H9 (cell line): ENCODE results near the gene ELF2. TPM values are rescaled to one million over a fixed set of nuclear protein-coding genes. Genes with fewer than 3 reads are reported as not detected.
A peak's percentile ranks its signal among the peaks of the same experiment; 100 is the strongest.

Experiments used
- DNase-seq: peaks from one replicate; pipeline ENCODE4 v3.0.0-alpha.2; 2017
- H2AFZ ChIP-seq: one replicate; pipeline ENCODE4 v1.6.1; 2013; ENCODE audit warnings: mild to moderate bottlenecking, low read length, control low read depth, moderate library complexity
- H2AK5ac ChIP-seq: 2 replicates; pipeline ENCODE4 v1.6.1; 2013; ENCODE audit warnings: low read length, control low read depth, mixed read lengths; ENCODE audit not compliant: insufficient read length
- H2BK120ac ChIP-seq: one replicate; pipeline ENCODE4 v1.6.1; 2013; ENCODE audit warnings: low read depth, mild to moderate bottlenecking, low read length, control low read depth, inconsistent platforms; ENCODE audit not compliant: poor library complexity, severe bottlenecking
- H2BK12ac ChIP-seq: 2 replicates; pipeline ENCODE4 v1.6.1; 2013; ENCODE audit warnings: low read length, control low read depth, mixed read lengths, low read depth; ENCODE audit not compliant: insufficient read length
- H2BK15ac ChIP-seq: 2 replicates; pipeline ENCODE4 v1.6.1; 2013; ENCODE audit warnings: low read depth, low read length, control low read depth
- H2BK20ac ChIP-seq: one replicate; pipeline ENCODE4 v1.6.1; 2013; ENCODE audit warnings: low read depth, mild to moderate bottlenecking, low read length, control low read depth, inconsistent platforms; ENCODE audit not compliant: poor library complexity, severe bottlenecking
- H2BK5ac ChIP-seq: 2 replicates; pipeline ENCODE4 v1.6.1; 2013; ENCODE audit warnings: low read length, control low read depth, mixed read lengths; ENCODE audit not compliant: insufficient read length
- H3K14ac ChIP-seq: 2 replicates; pipeline ENCODE4 v1.6.1; 2013; ENCODE audit warnings: low read length, control low read depth; ENCODE audit not compliant: insufficient read depth
- H3K18ac ChIP-seq: 2 replicates; pipeline ENCODE4 v1.6.1; 2013; ENCODE audit warnings: low read depth, mild to moderate bottlenecking, mixed read lengths, low read length, control low read depth; ENCODE audit not compliant: insufficient read length
- H3K23ac ChIP-seq: 2 replicates; pipeline ENCODE4 v1.6.1; 2013; ENCODE audit warnings: low read length, control low read depth, mixed read lengths, low read depth; ENCODE audit not compliant: insufficient read length
- H3K23me2 ChIP-seq: 2 replicates; pipeline ENCODE4 v1.6.1; 2013; ENCODE audit warnings: low read depth, mild to moderate bottlenecking, mixed read lengths, low read length, control low read depth; ENCODE audit not compliant: insufficient read length, poor library complexity, severe bottlenecking
- H3K27ac ChIP-seq: 2 replicates; pipeline ENCODE4 v1.5.1; 2013; ENCODE audit warnings: low read length, control low read depth, mixed read lengths, low read depth; ENCODE audit not compliant: insufficient read length
- H3K27me3 ChIP-seq: 2 replicates; pipeline ENCODE4 v1.6.1; 2013; ENCODE audit warnings: low read length, control low read depth, inconsistent platforms; ENCODE audit not compliant: insufficient read depth
- H3K4ac ChIP-seq: 2 replicates; pipeline ENCODE4 v1.6.1; 2013; ENCODE audit warnings: low read depth, mild to moderate bottlenecking, control low read depth, inconsistent platforms, low read length, moderate library complexity
- H3K4me1 ChIP-seq: 2 replicates; pipeline ENCODE4 v1.6.1; 2013; ENCODE audit warnings: low read length, control low read depth, inconsistent platforms; ENCODE audit not compliant: insufficient read depth
- H3K4me2 ChIP-seq: 2 replicates; pipeline ENCODE4 v1.6.1; 2013; ENCODE audit warnings: low read length, control low read depth, mixed read lengths; ENCODE audit not compliant: insufficient read length, insufficient read depth
- H3K56ac ChIP-seq: 2 replicates; pipeline ENCODE4 v1.6.1; 2013; ENCODE audit warnings: low read depth, mild to moderate bottlenecking, mixed read lengths, low read length, control low read depth; ENCODE audit not compliant: insufficient read length
- H3K79me1 ChIP-seq: 2 replicates; pipeline ENCODE4 v1.6.1; 2013; ENCODE audit warnings: low read depth, mild to moderate bottlenecking, moderate library complexity, low read length, control low read depth, inconsistent platforms; ENCODE audit not compliant: insufficient read depth, poor library complexity, severe bottlenecking
- H3K79me2 ChIP-seq: 2 replicates; pipeline ENCODE4 v1.6.1; 2013; ENCODE audit warnings: low read length, control low read depth, inconsistent platforms; ENCODE audit not compliant: insufficient read depth
- H3K9ac ChIP-seq: 2 replicates; pipeline ENCODE4 v1.6.1; 2013; ENCODE audit warnings: low read length, control low read depth, mixed read lengths; ENCODE audit not compliant: insufficient read length; ENCODE audit errors: extremely low read depth
- H3K9me3 ChIP-seq: one replicate; pipeline ENCODE4 v1.6.1; 2013; ENCODE audit warnings: low read depth, low read length, inconsistent platforms; ENCODE audit not compliant: control insufficient read depth
- H3T11ph ChIP-seq: one replicate; pipeline ENCODE4 v1.6.1; 2013; ENCODE audit warnings: mild to moderate bottlenecking, low read length, control low read depth, inconsistent platforms
- H4K20me1 ChIP-seq: one replicate; pipeline ENCODE4 v1.6.1; 2013; ENCODE audit not compliant: control insufficient read depth, insufficient read length, insufficient read depth
- H4K5ac ChIP-seq: 2 replicates; pipeline ENCODE4 v1.6.1; 2013; ENCODE audit warnings: low read depth, mild to moderate bottlenecking, mixed read lengths, low read length, control low read depth; ENCODE audit not compliant: insufficient read length
- H4K8ac ChIP-seq: replicated peaks from 2 replicates; pipeline ENCODE4 v1.6.1; 2013; ENCODE audit warnings: low read length, control low read depth, mixed read lengths, low read depth; ENCODE audit not compliant: insufficient read length
- H4K91ac ChIP-seq: 2 replicates; pipeline ENCODE4 v1.6.1; 2013; ENCODE audit warnings: low read depth, mild to moderate bottlenecking, moderate library complexity, mixed read lengths, low read length, control low read depth; ENCODE audit not compliant: insufficient read length
- H3K27ac Mint-ChIP-seq, 3 experiments: 2 replicates in 2 of 3; 3 replicates in 1 of 3; pipeline ENCODE4 v1.8.0; 2020 to 2021; ENCODE audit warnings: mixed read lengths in 3 of 3, mild to moderate bottlenecking in 1 of 3, moderate library complexity in 1 of 3
- H3K27me3 Mint-ChIP-seq: 2 replicates; pipeline ENCODE4 v1.8.0; 2021; ENCODE audit warnings: low read depth, mild to moderate bottlenecking, moderate library complexity, mixed read lengths
- H3K36me3 Mint-ChIP-seq, 3 experiments: 2 replicates in 2 of 3; 3 replicates in 1 of 3; pipeline ENCODE4 v1.8.0; 2020 to 2021; ENCODE audit warnings: low read depth in 3 of 3, mixed read lengths in 3 of 3; ENCODE audit not compliant: insufficient read depth in 1 of 3
- H3K4me1 Mint-ChIP-seq, 2 experiments: 2 replicates each; pipeline ENCODE4 v1.8.0; 2020; ENCODE audit warnings: mixed read lengths in 2 of 2
- H3K4me3 Mint-ChIP-seq, 2 experiments: 2 replicates in 1 of 2; 3 replicates in 1 of 2; pipeline ENCODE4 v1.8.0; 2020 to 2021; ENCODE audit warnings: mild to moderate bottlenecking in 2 of 2, mixed read lengths in 2 of 2, moderate library complexity in 1 of 2
- H3K9me3 Mint-ChIP-seq, 2 experiments: 2 replicates in 1 of 2; 3 replicates in 1 of 2; pipeline ENCODE4 v1.8.0; 2020; ENCODE audit warnings: mild to moderate bottlenecking in 2 of 2, mixed read lengths in 2 of 2, moderate library complexity in 1 of 2
- CTCF ChIP-seq: fragments of 200-600 bp; sonication (generic); conservative IDR thresholded peaks from 3 replicates; pipeline ENCODE4 v1.8.0; 2021; ENCODE audit warnings: antibody characterized with exemption, mild to moderate bottlenecking
- WGBS: extraction: QIAGEN DNeasy Blood & Tissue Kit; methylation state at CpG from one replicate; pipeline ENCODE4 v1.1.7; 2013; ENCODE audit warnings: missing lambda C conversion rate, low lambda C conversion rate, mixed read lengths; ENCODE audit not compliant: insufficient read length; ENCODE audit errors: extremely low coverage; 5-methylcytosine and 5-hydroxymethylcytosine counted together
- total RNA-seq: library from RNA; stranded (reverse); gene quantifications from 2 replicates; pipeline ENCODE4 v1.2.1, GENCODE V29; 2021

Gene ELF2
- total RNA-seq, 1 experiment from 2014 or later = 49.6 TPM

GRCh38 chr4:139154952-139155557 is 22.0 kb downstream of the ELF2 start:
- H3K27ac Mint-ChIP-seq = peak overlapping the region; percentile 97 to 100 (median 99)
- peaks cover 11% of the 10 kb centered on the region; the same call in 1 of the 2 replicates for H3K79me2 ChIP-seq

More at GRCh38 chr4:139154952-139155557, 22.0 kb downstream of the ELF2 start:
- H3T11ph ChIP-seq = peak overlapping the region; percentile 37
- no peak for TF ChIP-seq CTCF
- Mint-ChIP-seq H3K4me1 (peaks cover 62 to 73% of the 10 kb centered on the region in 2 experiments), H3K27me3 (no peaks in the 10 kb centered on the region; the same call in 1 of the 2 replicates), H3K36me3 (peaks cover 0 to 4% (median 0%) of the 10 kb centered on the region in 3 experiments; a peak in 3 of 7 replicates), H3K9me3 (no peaks in the 10 kb centered on the region; a peak in 1 of 5 replicates), H3K4me3 (peak overlapping the region in 1 of 2 experiments; percentile 0; a peak in 2 of 5 replicates)
- H3K23me2 ChIP-seq = peaks cover 2% of the 10 kb centered on the region
- no peaks in the 10 kb centered on the region for H3K79me1 ChIP-seq
- H4K91ac ChIP-seq = peak overlapping the region; percentile 69
- H3K14ac ChIP-seq = 0 out of 2 replicates have a peak overlapping the region, but pooled peaks have one; percentile 76
- no peak overlapping the region for H3K56ac ChIP-seq
- no peak overlapping the region for H2BK20ac ChIP-seq
- no peak overlapping the region for H2BK120ac ChIP-seq
- no peak for DNase-seq
- peak overlapping the region; percentile 100 for H2BK12ac ChIP-seq
- peak overlapping the region; percentile 98 for H2AK5ac ChIP-seq
- H4K8ac ChIP-seq = no peak overlapping the region
- H3K27ac ChIP-seq = peak overlapping the region; percentile 100
- peak overlapping the region; percentile 82; the same call in 1 of the 2 replicates for H2BK15ac ChIP-seq
- H3K4ac ChIP-seq = no peak overlapping the region
- H3K27me3 ChIP-seq = no peaks in the 10 kb centered on the region
- H3K9ac ChIP-seq = peak overlapping the region; percentile 52
- peak overlapping the region; percentile 88 for H4K5ac ChIP-seq
- WGBS = no CpG with 5 or more reads among the region's 5 CpGs
- H3K18ac ChIP-seq = peak overlapping the region; percentile 87
- H2BK5ac ChIP-seq = peak overlapping the region; percentile 100
- peak overlapping the region; percentile 15 for H3K4me2 ChIP-seq
- H3K23ac ChIP-seq = peak overlapping the region; percentile 57
- H4K20me1 ChIP-seq = no peaks in the 10 kb centered on the region
- peaks cover 10% of the 10 kb centered on the region; the same call in 1 of the 2 replicates for H3K4me1 ChIP-seq
- no peak overlapping the region for H2AFZ ChIP-seq
- no peaks in the 10 kb centered on the region for H3K9me3 ChIP-seq
